ENCODE measurements around the gene POLR1C.

GRCh38 chr6:43494766-43495165, 22.1 kb upstream of the POLR1C start:
- no peak for TF ChIP-seq EZH2 (IDR thresholded peaks at IDR 0.05; ENCODE audit: borderline replicate concordance, low read depth, low read length, poor library complexity, severe bottlenecking)
- TF ChIP-seq CTCF (conservative IDR thresholded peaks at IDR 0.05; ENCODE audit: low read depth, low read length), result no peak

All from A673 (cell line).